H9 (cell line): ENCODE results near the gene FBXL13. TPM values are rescaled to one million over a fixed set of nuclear protein-coding genes. Genes with fewer than 3 reads are reported as not detected.

Source experiments
- DNase-seq: peaks from one replicate; pipeline ENCODE4 v3.0.0-alpha.2; 2017
- H2AFZ ChIP-seq: one replicate; pipeline ENCODE4 v1.6.1; 2013; ENCODE audit warnings: mild to moderate bottlenecking, low read length, control low read depth, moderate library complexity
- H2AK5ac ChIP-seq: 2 replicates; pipeline ENCODE4 v1.6.1; 2013; ENCODE audit warnings: low read length, control low read depth, mixed read lengths; ENCODE audit not compliant: insufficient read length
- H2BK120ac ChIP-seq: one replicate; pipeline ENCODE4 v1.6.1; 2013; ENCODE audit warnings: low read depth, mild to moderate bottlenecking, low read length, control low read depth, inconsistent platforms; ENCODE audit not compliant: poor library complexity, severe bottlenecking
- H2BK12ac ChIP-seq: 2 replicates; pipeline ENCODE4 v1.6.1; 2013; ENCODE audit warnings: low read length, control low read depth, mixed read lengths, low read depth; ENCODE audit not compliant: insufficient read length
- H2BK15ac ChIP-seq: 2 replicates; pipeline ENCODE4 v1.6.1; 2013; ENCODE audit warnings: low read depth, low read length, control low read depth
- H2BK20ac ChIP-seq: one replicate; pipeline ENCODE4 v1.6.1; 2013; ENCODE audit warnings: low read depth, mild to moderate bottlenecking, low read length, control low read depth, inconsistent platforms; ENCODE audit not compliant: poor library complexity, severe bottlenecking
- H2BK5ac ChIP-seq: 2 replicates; pipeline ENCODE4 v1.6.1; 2013; ENCODE audit warnings: low read length, control low read depth, mixed read lengths; ENCODE audit not compliant: insufficient read length
- H3K14ac ChIP-seq: 2 replicates; pipeline ENCODE4 v1.6.1; 2013; ENCODE audit warnings: low read length, control low read depth; ENCODE audit not compliant: insufficient read depth
- H3K18ac ChIP-seq: 2 replicates; pipeline ENCODE4 v1.6.1; 2013; ENCODE audit warnings: low read depth, mild to moderate bottlenecking, mixed read lengths, low read length, control low read depth; ENCODE audit not compliant: insufficient read length
- H3K23ac ChIP-seq: 2 replicates; pipeline ENCODE4 v1.6.1; 2013; ENCODE audit warnings: low read length, control low read depth, mixed read lengths, low read depth; ENCODE audit not compliant: insufficient read length
- H3K23me2 ChIP-seq: 2 replicates; pipeline ENCODE4 v1.6.1; 2013; ENCODE audit warnings: low read depth, mild to moderate bottlenecking, mixed read lengths, low read length, control low read depth; ENCODE audit not compliant: insufficient read length, poor library complexity, severe bottlenecking
- H3K27ac ChIP-seq: 2 replicates; pipeline ENCODE4 v1.5.1; 2013; ENCODE audit warnings: low read length, control low read depth, mixed read lengths, low read depth; ENCODE audit not compliant: insufficient read length
- H3K27me3 ChIP-seq: 2 replicates; pipeline ENCODE4 v1.6.1; 2013; ENCODE audit warnings: low read length, control low read depth, inconsistent platforms; ENCODE audit not compliant: insufficient read depth
- H3K4ac ChIP-seq: 2 replicates; pipeline ENCODE4 v1.6.1; 2013; ENCODE audit warnings: low read depth, mild to moderate bottlenecking, control low read depth, inconsistent platforms, low read length, moderate library complexity
- H3K4me1 ChIP-seq: 2 replicates; pipeline ENCODE4 v1.6.1; 2013; ENCODE audit warnings: low read length, control low read depth, inconsistent platforms; ENCODE audit not compliant: insufficient read depth
- H3K4me2 ChIP-seq: 2 replicates; pipeline ENCODE4 v1.6.1; 2013; ENCODE audit warnings: low read length, control low read depth, mixed read lengths; ENCODE audit not compliant: insufficient read length, insufficient read depth
- H3K56ac ChIP-seq: 2 replicates; pipeline ENCODE4 v1.6.1; 2013; ENCODE audit warnings: low read depth, mild to moderate bottlenecking, mixed read lengths, low read length, control low read depth; ENCODE audit not compliant: insufficient read length
- H3K79me1 ChIP-seq: 2 replicates; pipeline ENCODE4 v1.6.1; 2013; ENCODE audit warnings: low read depth, mild to moderate bottlenecking, moderate library complexity, low read length, control low read depth, inconsistent platforms; ENCODE audit not compliant: insufficient read depth, poor library complexity, severe bottlenecking
- H3K79me2 ChIP-seq: 2 replicates; pipeline ENCODE4 v1.6.1; 2013; ENCODE audit warnings: low read length, control low read depth, inconsistent platforms; ENCODE audit not compliant: insufficient read depth
- H3K9ac ChIP-seq: 2 replicates; pipeline ENCODE4 v1.6.1; 2013; ENCODE audit warnings: low read length, control low read depth, mixed read lengths; ENCODE audit not compliant: insufficient read length; ENCODE audit errors: extremely low read depth
- H3K9me3 ChIP-seq: one replicate; pipeline ENCODE4 v1.6.1; 2013; ENCODE audit warnings: low read depth, low read length, inconsistent platforms; ENCODE audit not compliant: control insufficient read depth
- H3T11ph ChIP-seq: one replicate; pipeline ENCODE4 v1.6.1; 2013; ENCODE audit warnings: mild to moderate bottlenecking, low read length, control low read depth, inconsistent platforms
- H4K20me1 ChIP-seq: one replicate; pipeline ENCODE4 v1.6.1; 2013; ENCODE audit not compliant: control insufficient read depth, insufficient read length, insufficient read depth
- H4K5ac ChIP-seq: 2 replicates; pipeline ENCODE4 v1.6.1; 2013; ENCODE audit warnings: low read depth, mild to moderate bottlenecking, mixed read lengths, low read length, control low read depth; ENCODE audit not compliant: insufficient read length
- H4K8ac ChIP-seq: replicated peaks from 2 replicates; pipeline ENCODE4 v1.6.1; 2013; ENCODE audit warnings: low read length, control low read depth, mixed read lengths, low read depth; ENCODE audit not compliant: insufficient read length
- H4K91ac ChIP-seq: 2 replicates; pipeline ENCODE4 v1.6.1; 2013; ENCODE audit warnings: low read depth, mild to moderate bottlenecking, moderate library complexity, mixed read lengths, low read length, control low read depth; ENCODE audit not compliant: insufficient read length
- H3K27ac Mint-ChIP-seq, 3 experiments: 2 replicates in 2 of 3; 3 replicates in 1 of 3; pipeline ENCODE4 v1.8.0; 2020 to 2021; ENCODE audit warnings: mixed read lengths in 3 of 3, mild to moderate bottlenecking in 1 of 3, moderate library complexity in 1 of 3
- H3K27me3 Mint-ChIP-seq: 2 replicates; pipeline ENCODE4 v1.8.0; 2021; ENCODE audit warnings: low read depth, mild to moderate bottlenecking, moderate library complexity, mixed read lengths
- H3K36me3 Mint-ChIP-seq, 3 experiments: 2 replicates in 2 of 3; 3 replicates in 1 of 3; pipeline ENCODE4 v1.8.0; 2020 to 2021; ENCODE audit warnings: low read depth in 3 of 3, mixed read lengths in 3 of 3; ENCODE audit not compliant: insufficient read depth in 1 of 3
- H3K4me1 Mint-ChIP-seq, 2 experiments: 2 replicates each; pipeline ENCODE4 v1.8.0; 2020; ENCODE audit warnings: mixed read lengths in 2 of 2
- H3K4me3 Mint-ChIP-seq, 2 experiments: 2 replicates in 1 of 2; 3 replicates in 1 of 2; pipeline ENCODE4 v1.8.0; 2020 to 2021; ENCODE audit warnings: mild to moderate bottlenecking in 2 of 2, mixed read lengths in 2 of 2, moderate library complexity in 1 of 2
- H3K9me3 Mint-ChIP-seq, 2 experiments: 2 replicates in 1 of 2; 3 replicates in 1 of 2; pipeline ENCODE4 v1.8.0; 2020; ENCODE audit warnings: mild to moderate bottlenecking in 2 of 2, mixed read lengths in 2 of 2, moderate library complexity in 1 of 2
- CTCF ChIP-seq: fragments of 200-600 bp; sonication (generic); conservative IDR thresholded peaks from 3 replicates; pipeline ENCODE4 v1.8.0; 2021; ENCODE audit warnings: antibody characterized with exemption, mild to moderate bottlenecking
- WGBS: extraction: QIAGEN DNeasy Blood & Tissue Kit; methylation state at CpG from one replicate; pipeline ENCODE4 v1.1.7; 2013; ENCODE audit warnings: missing lambda C conversion rate, low lambda C conversion rate, mixed read lengths; ENCODE audit not compliant: insufficient read length; ENCODE audit errors: extremely low coverage; 5-methylcytosine and 5-hydroxymethylcytosine counted together
- total RNA-seq: library from RNA; stranded (reverse); gene quantifications from 2 replicates; pipeline ENCODE4 v1.2.1, GENCODE V29; 2021

Gene FBXL13
- total RNA-seq, 1 experiment from 2014 or later: 4.4 TPM

- no peak overlapping the region for H2BK12ac ChIP-seq
- H3K9me3 Mint-ChIP-seq: peaks cover 0 to under 1% of the 10 kb centered on the region in 2 experiments; a peak in 1 of 5 replicates
- H3K27me3 Mint-ChIP-seq: no peaks in the 10 kb centered on the region
- H4K8ac ChIP-seq: no peak overlapping the region
- DNase-seq: no peak
- H3K9me3 ChIP-seq: no peaks in the 10 kb centered on the region
- no peaks in the 10 kb centered on the region for H3K23me2 ChIP-seq
- no peak overlapping the region for H3K27ac ChIP-seq
- H4K20me1 ChIP-seq: no peaks in the 10 kb centered on the region
- H3K4me2 ChIP-seq: no peak overlapping the region
- no peak overlapping the region for H2BK20ac ChIP-seq
- H3K36me3 Mint-ChIP-seq: peaks cover 0 to under 1% (median 0%) of the 10 kb centered on the region in 3 experiments; a peak in 1 of 7 replicates
- H3K56ac ChIP-seq: no peak overlapping the region
- no peak overlapping the region for H3K14ac ChIP-seq
- no peak for TF ChIP-seq CTCF
- H3K18ac ChIP-seq: no peak overlapping the region
- no peak overlapping the region for H4K5ac ChIP-seq
- no peak overlapping the region for H2BK15ac ChIP-seq
- H2AFZ ChIP-seq: no peak overlapping the region
- H2BK120ac ChIP-seq: no peak overlapping the region
- H3K4me3 Mint-ChIP-seq: no peak overlapping the region
- no peaks in the 10 kb centered on the region for H3K79me2 ChIP-seq
- H3K4me1 Mint-ChIP-seq: peaks cover 4 to 7% of the 10 kb centered on the region in 2 experiments; a peak in 2 of 4 replicates
- no peak overlapping the region for H2AK5ac ChIP-seq
- no peak overlapping the region for H3K9ac ChIP-seq
- H3K4me1 ChIP-seq: no peaks in the 10 kb centered on the region; the same call in 1 of the 2 replicates
- H3K27ac Mint-ChIP-seq: no peak overlapping the region; a peak in 1 of 7 replicates
- H3K23ac ChIP-seq: no peak overlapping the region
- no peaks in the 10 kb centered on the region for H3K79me1 ChIP-seq
- H3K27me3 ChIP-seq: no peaks in the 10 kb centered on the region
- no peak overlapping the region for H4K91ac ChIP-seq
- H3T11ph ChIP-seq: no peak overlapping the region
- no peak overlapping the region for H3K4ac ChIP-seq
- H2BK5ac ChIP-seq: no peak overlapping the region
- WGBS: no CpG with 5 or more reads among the region's 5 CpGs
Measured at GRCh38 chr7:102898532-102898859, 176.1 kb downstream of the FBXL13 start.
